OCI-LY3 (cell line): Measurements from ENCODE around the gene EDEM1.

ENCODE experiments used
- H2AFZ ChIP-seq: fragments of 200-600, 300-600 bp; shearing (Covaris generic); 2 replicates; pipeline ENCODE4 v1.6.0; 2014; ENCODE audit warnings: antibody characterized with exemption, low read depth, low read length
- H3K27ac ChIP-seq: fragments of 200-600, 300-600 bp; sonication (generic); 2 replicates; pipeline ENCODE4 v1.5.1; 2014; ENCODE audit warnings: mild to moderate bottlenecking, low read length, moderate library complexity, mixed read lengths
- H3K27me3 ChIP-seq: fragments of 200-600, 300-600 bp; sonication (generic); 2 replicates; pipeline ENCODE4 v1.6.1; 2014; ENCODE audit warnings: low read depth, low read length, mixed read lengths
- H3K36me3 ChIP-seq: fragments of 200-600, 300-600 bp; sonication (generic); replicated peaks from 2 replicates; pipeline ENCODE3; 2014; ENCODE audit warnings: low read depth, low read length, mixed read lengths
- H3K4me1 ChIP-seq: fragments of 300-600, 200-600 bp; sonication (generic); 2 replicates; pipeline ENCODE4 v1.6.1; 2014; ENCODE audit warnings: low read length, mixed read lengths
- H3K4me2 ChIP-seq: fragments of 200-600, 300-600 bp; sonication (generic); 2 replicates; pipeline ENCODE4 v1.6.1; 2014; ENCODE audit warnings: low read length, mixed read lengths
- H3K4me3 ChIP-seq: fragments of 300-600, 200-600 bp; sonication (generic); 2 replicates; pipeline ENCODE4 v1.5.1; 2014; ENCODE audit warnings: antibody characterized with exemption, mild to moderate bottlenecking, low read length, moderate library complexity
- H3K79me2 ChIP-seq: fragments of 300-600, 200-600 bp; shearing (Covaris generic); 2 replicates; pipeline ENCODE4 v1.6.1; 2014; ENCODE audit warnings: mild to moderate bottlenecking, low read length, mixed read lengths
- H3K9ac ChIP-seq: fragments of 300-600, 200-600 bp; shearing (Covaris generic); 2 replicates; pipeline ENCODE4 v1.6.0; 2014; ENCODE audit warnings: mild to moderate bottlenecking, low read length, moderate library complexity
- H3K9me3 ChIP-seq: fragments of 200-600, 300-600 bp; shearing (Covaris generic); 2 replicates; pipeline ENCODE4 v1.6.1; 2014; ENCODE audit warnings: low read length, mixed read lengths; ENCODE audit not compliant: insufficient read depth
- H4K20me1 ChIP-seq: fragments of 200-600, 300-600 bp; sonication (generic); 2 replicates; pipeline ENCODE4 v1.6.1; 2016; ENCODE audit warnings: low read length, mixed read lengths; ENCODE audit not compliant: insufficient read depth
- EZH2phosphoT487 ChIP-seq: fragments of 200-600 bp; shearing (Covaris generic); IDR thresholded peaks from 2 replicates; pipeline ENCODE4 v1.6.1; 2018; ENCODE audit warnings: antibody characterized with exemption, mixed run types, low read depth
- TF ChIP-seq, protein P1 (sequence below): fragments of 200-600, 300-600 bp; sonication (generic); IDR thresholded peaks from 2 replicates; pipeline ENCODE4 v1.5.1; 2014; ENCODE audit warnings: antibody characterized with exemption, low read length, low read depth

EDEM1 gene

DNA sequence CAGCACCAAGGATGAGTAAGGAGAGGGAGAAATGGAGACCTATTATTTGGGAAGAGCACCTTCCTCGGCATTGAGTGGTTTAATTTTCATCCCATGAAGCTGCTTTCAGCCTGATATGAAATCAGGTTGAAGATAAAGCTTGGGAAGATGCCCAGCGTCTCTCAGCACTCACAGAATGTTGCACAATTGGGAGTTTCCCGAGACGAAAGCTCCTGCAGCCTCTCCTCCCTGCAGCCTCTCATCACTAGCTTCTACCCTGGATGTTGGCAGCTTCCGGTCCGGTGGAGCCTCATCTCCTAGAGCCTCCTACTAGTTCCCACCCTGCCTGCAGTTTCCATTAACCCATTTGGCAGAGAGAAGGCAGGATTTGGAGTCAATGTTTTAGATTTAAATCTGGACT is 40.3 kb downstream of the EDEM1 start:
- peaks cover 6% of the 10 kb centered on the region; the same call in 1 of the 2 replicates for H3K27me3 ChIP-seq
- no peak overlapping the region for H3K4me2 ChIP-seq
- H3K36me3 ChIP-seq = peaks cover 2% of the 10 kb centered on the region
- H3K4me1 ChIP-seq = 0 out of 2 replicates have a peak, but pooled peaks cover 4% of the 10 kb centered on the region
- TF ChIP-seq EZH2phosphoT487 = no peak
- TF ChIP-seq, protein P1, sequence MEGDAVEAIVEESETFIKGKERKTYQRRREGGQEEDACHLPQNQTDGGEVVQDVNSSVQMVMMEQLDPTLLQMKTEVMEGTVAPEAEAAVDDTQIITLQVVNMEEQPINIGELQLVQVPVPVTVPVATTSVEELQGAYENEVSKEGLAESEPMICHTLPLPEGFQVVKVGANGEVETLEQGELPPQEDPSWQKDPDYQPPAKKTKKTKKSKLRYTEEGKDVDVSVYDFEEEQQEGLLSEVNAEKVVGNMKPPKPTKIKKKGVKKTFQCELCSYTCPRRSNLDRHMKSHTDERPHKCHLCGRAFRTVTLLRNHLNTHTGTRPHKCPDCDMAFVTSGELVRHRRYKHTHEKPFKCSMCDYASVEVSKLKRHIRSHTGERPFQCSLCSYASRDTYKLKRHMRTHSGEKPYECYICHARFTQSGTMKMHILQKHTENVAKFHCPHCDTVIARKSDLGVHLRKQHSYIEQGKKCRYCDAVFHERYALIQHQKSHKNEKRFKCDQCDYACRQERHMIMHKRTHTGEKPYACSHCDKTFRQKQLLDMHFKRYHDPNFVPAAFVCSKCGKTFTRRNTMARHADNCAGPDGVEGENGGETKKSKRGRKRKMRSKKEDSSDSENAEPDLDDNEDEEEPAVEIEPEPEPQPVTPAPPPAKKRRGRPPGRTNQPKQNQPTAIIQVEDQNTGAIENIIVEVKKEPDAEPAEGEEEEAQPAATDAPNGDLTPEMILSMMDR = no peak
- H2AFZ ChIP-seq = no peak overlapping the region
- H3K4me3 ChIP-seq = no peak overlapping the region
- no peaks in the 10 kb centered on the region for H3K79me2 ChIP-seq
- H3K27ac ChIP-seq = no peak overlapping the region
- H4K20me1 ChIP-seq = no peaks in the 10 kb centered on the region
- H3K9me3 ChIP-seq = no peaks in the 10 kb centered on the region
- H3K9ac ChIP-seq = no peak overlapping the region

DNA sequence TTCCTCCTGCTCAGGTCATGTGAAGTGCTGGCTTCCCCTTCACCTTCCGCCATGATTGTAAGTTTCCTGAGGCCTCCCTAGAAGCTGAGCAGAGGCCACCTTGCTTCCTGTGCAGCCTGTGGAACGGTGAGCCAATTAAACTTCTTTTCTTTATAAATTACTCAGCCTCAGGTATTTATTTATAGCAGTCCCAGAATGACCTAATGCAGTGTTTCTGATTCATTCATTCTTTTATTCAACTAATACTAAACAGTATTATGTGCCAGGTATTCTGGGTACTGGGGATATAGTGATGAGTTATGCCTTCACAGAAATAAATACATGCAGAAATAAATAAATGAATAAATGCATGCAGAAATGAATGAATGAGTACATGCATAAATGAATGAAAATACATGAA is 41.9 kb downstream of the EDEM1 start:
- 0 out of 2 replicates have a peak, but pooled peaks cover 4% of the 10 kb centered on the region for H3K4me1 ChIP-seq
- TF ChIP-seq EZH2phosphoT487 = no peak
- H4K20me1 ChIP-seq = no peaks in the 10 kb centered on the region
- H3K36me3 ChIP-seq = no peaks in the 10 kb centered on the region
- H3K79me2 ChIP-seq = no peaks in the 10 kb centered on the region
- no peak overlapping the region for H3K4me3 ChIP-seq
- H2AFZ ChIP-seq = no peak overlapping the region
- no peak overlapping the region for H3K4me2 ChIP-seq
- H3K27ac ChIP-seq = no peak overlapping the region
- H3K27me3 ChIP-seq = peaks cover 6% of the 10 kb centered on the region; the same call in 1 of the 2 replicates
- H3K9ac ChIP-seq = no peak overlapping the region
- no peaks in the 10 kb centered on the region for H3K9me3 ChIP-seq

DNA sequence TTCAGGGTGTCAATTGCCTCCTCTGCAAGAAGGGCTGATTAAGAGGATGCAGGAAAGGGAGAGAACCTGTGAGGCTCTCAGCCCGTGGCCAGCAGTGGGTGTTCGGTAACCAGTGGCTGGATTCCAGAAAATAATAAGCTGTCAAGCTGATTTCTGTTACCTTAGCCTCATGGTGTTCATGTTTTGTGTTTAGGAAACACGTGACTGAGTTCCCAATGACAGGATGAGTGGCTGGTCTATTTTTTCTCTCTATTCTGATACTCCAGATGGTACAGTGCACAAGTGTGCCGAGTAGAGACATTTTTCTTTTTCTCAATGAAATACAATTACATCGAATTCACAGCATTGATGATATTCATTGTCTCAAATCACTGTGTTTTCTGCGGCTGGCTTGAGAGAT is 43.6 kb downstream of the EDEM1 start:
- TF ChIP-seq, protein P1 = no peak
- TF ChIP-seq EZH2phosphoT487 = no peak
- Histone ChIP-seq H3K9me3 (no peaks in the 10 kb centered on the region), H3K27me3 (peaks cover 6% of the 10 kb centered on the region; the same call in 1 of the 2 replicates), H3K4me1 (0 out of 2 replicates have a peak, but pooled peaks cover 4% of the 10 kb centered on the region), H3K4me2 (no peak overlapping the region), H2AFZ (no peak overlapping the region), H3K36me3 (no peaks in the 10 kb centered on the region), H3K9ac (no peak overlapping the region), H3K4me3 (no peak overlapping the region), H3K79me2 (no peaks in the 10 kb centered on the region), H3K27ac (no peak overlapping the region), H4K20me1 (no peaks in the 10 kb centered on the region)

DNA sequence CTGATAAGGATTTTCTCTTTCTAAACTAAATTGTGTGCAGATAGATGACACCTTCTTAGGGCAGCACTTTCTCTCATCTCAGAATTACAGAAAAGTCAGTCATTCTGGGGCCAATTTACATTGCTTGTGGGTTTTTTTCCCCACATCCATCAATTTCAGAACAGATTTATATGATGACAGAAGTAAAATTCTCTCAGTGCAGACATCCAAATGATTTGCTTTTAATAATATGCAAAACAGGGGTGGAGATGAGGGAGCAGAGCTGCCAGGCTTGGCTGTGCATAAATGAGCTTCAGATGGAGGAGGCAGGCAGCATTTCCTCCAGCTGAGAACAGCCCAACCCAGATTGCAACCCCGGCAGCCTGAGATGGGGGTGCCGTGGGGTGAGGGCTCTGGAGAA is 44.0 kb downstream of the EDEM1 start:
- Histone ChIP-seq H3K4me3 (no peak overlapping the region), H3K9me3 (no peaks in the 10 kb centered on the region), H4K20me1 (no peaks in the 10 kb centered on the region), H3K4me1 (0 out of 2 replicates have a peak, but pooled peaks cover 2% of the 10 kb centered on the region), H3K27me3 (peaks cover 6% of the 10 kb centered on the region; the same call in 1 of the 2 replicates), H3K4me2 (no peak overlapping the region), H3K27ac (no peak overlapping the region), H3K36me3 (no peaks in the 10 kb centered on the region), H3K9ac (no peak overlapping the region), H3K79me2 (no peaks in the 10 kb centered on the region), H2AFZ (no peak overlapping the region)
- TF ChIP-seq, protein P1 = no peak
- no peak for TF ChIP-seq EZH2phosphoT487

DNA sequence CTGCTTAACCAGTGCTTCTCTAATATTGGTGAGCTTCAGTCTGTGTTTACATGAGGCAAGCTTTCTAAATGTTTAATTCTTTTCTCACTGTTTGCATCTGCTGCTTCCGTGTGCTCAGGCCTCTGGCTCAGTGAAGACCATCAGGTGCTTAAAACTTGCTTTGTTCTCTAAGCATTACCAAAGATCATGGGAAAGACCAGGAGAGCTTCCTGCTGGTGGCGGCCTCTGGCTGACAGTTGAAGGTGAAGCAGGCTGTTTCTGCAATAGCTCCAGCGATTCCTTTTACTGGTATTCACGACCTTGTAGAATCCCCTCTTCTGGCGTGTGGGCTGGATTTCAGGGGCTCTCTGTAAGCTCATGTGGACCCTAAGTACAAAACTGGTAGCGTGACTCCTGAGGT is 45.1 kb downstream of the EDEM1 start:
- Histone ChIP-seq H4K20me1 (no peaks in the 10 kb centered on the region), H3K4me3 (no peak overlapping the region), H3K9ac (no peak overlapping the region), H3K4me1 (no peaks in the 10 kb centered on the region), H3K4me2 (no peak overlapping the region), H3K36me3 (no peaks in the 10 kb centered on the region), H2AFZ (no peak overlapping the region), H3K27ac (no peak overlapping the region), H3K27me3 (peaks cover 6% of the 10 kb centered on the region; the same call in 1 of the 2 replicates), H3K79me2 (no peaks in the 10 kb centered on the region), H3K9me3 (no peaks in the 10 kb centered on the region)
- TF ChIP-seq, protein P1 = peak; percentile 22
- no peak for TF ChIP-seq EZH2phosphoT487
